Caki2 (cell line): ENCODE measurements around the gene NRCAM. TPM values are rescaled to one million over a fixed set of nuclear protein-coding genes. Genes with fewer than 3 reads are reported as not detected.
A peak's percentile ranks its signal among the peaks of the same experiment; 100 is the strongest.

Experiments used
- DNase-seq: peaks from one replicate; pipeline ENCODE4 v3.0.0-alpha.2; 2015; ENCODE audit warnings: low read depth
- in situ Hi-C: cut with HindIII; loops from 2 replicates; pipeline ENCODE4 v1.10.0; 2016; ENCODE audit warnings: low sequenced_read_pairs, low pct_unique_long_range_greater_than_20kb, mixed read lengths
- total RNA-seq: library from RNA; depleted of rRNA; stranded (reverse); fragments of >200 nt; shearing (Covaris generic); gene quantifications from 2 replicates; pipeline ENCODE4 v1.2.3, GENCODE V29; 2014; ENCODE audit warnings: low replicate concordance

Gene NRCAM
- total RNA-seq, 1 experiment from 2014 or later = 41.9 TPM

DNA sequence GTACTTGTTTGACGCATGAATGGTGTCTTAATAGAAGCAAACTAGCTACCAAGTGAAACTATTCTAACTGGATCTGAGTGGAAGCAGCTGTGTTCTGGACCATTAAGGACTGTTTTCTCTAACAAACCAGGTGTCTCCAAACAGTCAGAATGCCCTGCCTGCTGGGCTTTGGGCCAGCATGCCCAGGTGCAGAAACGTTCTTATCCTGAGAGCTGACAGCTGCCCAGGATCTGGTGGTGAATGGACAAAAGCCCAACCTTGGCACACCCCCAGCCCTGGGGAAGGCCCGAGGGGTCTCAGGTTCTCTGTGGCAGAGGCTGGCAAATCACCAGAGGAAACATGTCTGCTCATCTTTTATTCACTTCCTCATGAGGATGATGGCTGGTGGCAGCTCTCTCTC, 277.8 kb downstream of the NRCAM start:
- DNase-seq = no peak
- in situ Hi-C loops = no loop called here

DNA sequence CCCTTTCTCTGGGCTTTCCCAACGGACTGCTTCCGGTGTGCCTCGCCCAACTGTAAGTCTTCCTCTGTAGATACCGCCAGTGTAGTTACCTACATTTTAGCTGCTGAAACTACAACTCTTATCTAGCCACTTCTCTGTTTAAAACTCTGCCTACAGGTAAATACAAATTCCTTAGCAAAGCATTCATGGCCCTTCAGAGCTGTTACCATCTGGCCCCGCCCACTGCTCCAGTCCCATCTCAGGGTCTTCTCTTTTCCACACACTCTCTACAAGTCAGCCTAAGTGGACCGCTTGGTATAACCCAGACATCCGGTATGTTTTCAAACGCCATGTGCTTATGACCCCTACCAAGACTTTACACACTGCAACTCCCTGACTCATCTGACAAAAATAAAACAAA, 285.1 kb downstream of the NRCAM start:
- DNase-seq = no peak
- in situ Hi-C loops = no loop called here

DNA sequence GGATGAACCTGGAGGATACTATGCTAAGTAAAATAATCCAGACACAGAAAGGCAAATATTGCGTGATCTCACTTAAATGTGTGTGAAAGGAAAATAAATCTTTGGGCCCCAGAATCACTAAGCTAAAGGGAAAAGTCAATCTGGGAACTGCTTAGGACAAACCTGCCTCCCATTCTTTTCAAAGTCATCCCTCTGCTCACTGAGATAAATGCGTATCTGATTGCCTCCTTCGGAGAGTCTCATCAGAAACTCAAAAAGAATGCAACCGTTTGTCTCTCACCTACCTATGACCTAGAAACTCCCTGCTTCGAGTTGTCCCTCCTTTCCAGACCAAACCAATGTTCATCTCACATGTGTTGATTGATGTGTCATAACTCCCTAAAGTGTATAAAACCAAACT, 286.0 kb downstream of the NRCAM start:
- in situ Hi-C loops = no loop called here
- DNase-seq = no peak

DNA sequence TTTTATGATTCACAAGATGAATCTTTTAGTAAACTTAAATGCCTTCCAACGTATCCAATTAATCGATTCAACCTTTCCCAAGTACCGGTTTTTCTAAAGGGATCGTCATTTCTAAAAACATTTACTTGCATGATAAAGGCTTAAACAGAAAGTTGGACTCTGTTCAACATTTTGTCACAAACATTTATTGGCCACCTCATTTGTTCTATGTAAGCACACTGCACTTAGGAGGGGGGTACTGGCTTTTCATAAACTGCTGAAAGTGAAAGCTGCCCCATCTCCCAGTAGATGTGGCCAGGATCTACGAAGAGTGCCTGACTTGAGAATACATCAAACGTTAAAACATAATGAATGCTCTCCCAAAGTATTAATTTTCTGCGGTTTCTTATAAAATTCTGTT, 288.8 kb downstream of the NRCAM start:
- in situ Hi-C loops = no loop called here
- no peak for DNase-seq

DNA sequence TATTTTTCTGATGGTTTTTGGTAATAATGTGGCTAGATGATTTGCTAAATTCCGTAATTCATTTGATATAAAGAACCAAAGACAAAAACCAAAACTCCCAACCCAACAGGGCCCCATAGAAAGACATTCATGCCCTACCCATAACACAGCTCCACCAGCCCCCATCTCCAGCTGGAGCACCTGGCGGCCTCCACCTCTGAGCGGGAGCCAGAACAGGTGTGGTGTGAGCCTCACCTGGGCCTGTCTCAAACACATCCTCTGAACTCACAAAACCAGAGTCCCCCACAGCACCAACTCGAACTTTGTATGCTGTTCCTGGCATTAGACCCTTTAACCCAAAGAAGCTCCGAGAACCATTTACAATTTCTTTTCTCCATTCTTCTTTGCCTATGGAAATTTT, 289.5 kb downstream of the NRCAM start:
- no peak for DNase-seq
- in situ Hi-C loops = no loop called here

DNA sequence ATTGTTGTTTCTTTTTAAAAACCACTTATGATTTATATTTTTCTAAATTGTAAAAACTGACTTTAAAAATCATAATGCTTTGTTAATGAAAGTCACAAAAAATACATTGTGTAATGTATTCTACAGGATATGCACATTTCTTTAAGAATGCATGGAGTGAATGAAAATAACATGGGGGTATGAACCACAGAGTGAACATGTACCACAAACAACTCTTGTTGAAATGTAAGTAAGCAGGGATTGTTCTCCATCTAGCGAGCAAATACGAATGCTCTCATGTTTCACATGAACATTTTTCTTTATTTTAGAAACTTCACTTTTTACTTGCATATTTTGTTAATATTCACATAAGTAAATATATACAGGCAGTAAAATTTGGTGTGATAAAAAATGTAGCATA, 290.5 kb downstream of the NRCAM start:
- DNase-seq = no peak
- in situ Hi-C loops = no loop called here

DNA sequence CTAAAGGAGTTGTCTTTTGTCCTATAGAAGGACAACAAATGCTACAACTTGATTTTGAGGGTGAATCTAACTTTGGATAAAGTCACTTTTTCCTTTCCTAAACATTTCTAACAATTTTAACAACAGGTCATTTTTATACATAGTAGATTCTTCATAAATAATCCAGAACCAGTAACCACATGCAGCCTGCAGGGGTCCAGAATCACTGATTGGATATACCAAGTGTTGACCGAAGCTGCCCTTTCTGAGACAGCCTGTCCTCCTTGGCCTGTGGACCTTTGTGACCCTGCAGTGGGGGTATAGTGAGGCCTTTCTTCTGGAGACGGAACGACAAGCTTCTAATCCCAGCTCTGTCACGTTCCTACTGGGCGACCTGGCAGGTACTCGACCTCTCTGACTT, 291.3 kb downstream of the NRCAM start:
- in situ Hi-C loops = no loop called here
- DNase-seq = no peak

DNA sequence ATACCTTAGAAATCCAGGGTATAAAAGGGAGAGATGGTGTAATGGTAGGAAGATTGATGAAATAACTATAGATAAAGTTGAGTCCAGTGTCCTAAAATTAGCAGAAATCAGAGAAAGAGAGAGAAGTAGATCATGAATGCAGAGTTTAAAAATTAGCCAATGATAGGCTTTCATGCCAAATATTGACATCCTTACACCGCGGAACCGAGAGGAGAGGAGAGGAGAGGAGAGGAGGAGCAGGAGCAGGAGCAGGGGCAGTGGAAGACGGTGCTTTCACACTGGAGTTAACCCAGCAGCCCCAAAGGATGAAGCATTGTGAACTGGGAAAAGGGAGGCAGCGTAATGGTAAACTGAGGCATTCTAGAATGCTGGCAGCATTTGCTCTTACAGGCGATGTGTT, 291.9 kb downstream of the NRCAM start:
- in situ Hi-C loops = no loop called here
- no peak for DNase-seq

DNA sequence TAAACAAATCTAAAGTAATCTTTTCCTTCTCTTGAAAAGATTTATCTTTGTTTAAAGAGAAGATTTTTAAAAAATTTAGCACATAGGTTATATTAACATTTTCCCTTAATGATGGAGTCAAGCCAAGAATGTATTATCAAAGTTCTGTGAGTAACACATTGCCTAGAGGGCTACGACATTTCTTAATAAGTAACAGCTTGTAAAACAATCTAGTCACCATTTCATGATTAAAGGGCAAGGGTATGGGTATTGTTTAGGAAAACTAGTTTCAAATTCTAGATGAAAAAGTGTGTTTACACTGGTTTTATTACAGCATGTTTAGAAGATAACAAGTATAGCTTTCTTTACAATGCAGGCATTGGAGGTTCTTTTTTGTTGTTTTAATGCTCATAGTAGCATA, 297.5 kb downstream of the NRCAM start:
- DNase-seq = no peak

DNA sequence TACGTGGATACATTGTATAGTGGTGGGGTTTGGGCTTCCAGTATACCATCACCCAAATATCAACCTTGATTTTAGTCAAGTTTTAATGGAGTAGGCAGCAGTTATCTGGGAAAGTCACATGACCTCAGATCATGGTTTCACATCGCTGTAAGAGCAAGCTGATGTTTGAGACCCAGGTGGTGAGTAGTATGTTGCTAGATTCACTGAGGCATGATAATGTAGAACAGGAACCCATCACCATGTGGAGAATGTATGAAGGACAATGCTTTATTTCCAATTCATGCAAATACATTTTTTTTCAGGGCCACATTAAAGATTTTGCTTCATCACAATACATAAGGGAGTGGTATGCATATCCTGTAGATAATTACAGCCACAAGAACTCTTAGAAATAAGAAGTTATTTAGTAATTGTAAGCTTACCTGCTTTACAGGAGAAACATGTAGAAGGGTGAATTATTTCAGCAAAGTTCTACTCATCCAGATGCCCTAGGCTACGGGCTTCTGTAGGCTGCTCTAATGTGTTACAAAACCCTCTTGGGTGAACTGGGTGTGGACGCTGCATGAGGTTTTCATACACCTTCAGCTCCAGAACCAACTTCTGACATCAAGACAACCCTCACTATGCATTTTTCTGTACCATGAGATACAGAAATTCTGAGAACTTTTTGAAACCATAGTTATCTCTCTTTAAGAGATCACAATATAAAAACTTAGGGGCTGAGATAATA, 298.5 kb downstream of the NRCAM start:
- DNase-seq = no peak
- in situ Hi-C loops = no loop called here

More for the DNA sequence above, 297.5 kb downstream of the NRCAM start:
- in situ Hi-C loops = no loop called here

DNA sequence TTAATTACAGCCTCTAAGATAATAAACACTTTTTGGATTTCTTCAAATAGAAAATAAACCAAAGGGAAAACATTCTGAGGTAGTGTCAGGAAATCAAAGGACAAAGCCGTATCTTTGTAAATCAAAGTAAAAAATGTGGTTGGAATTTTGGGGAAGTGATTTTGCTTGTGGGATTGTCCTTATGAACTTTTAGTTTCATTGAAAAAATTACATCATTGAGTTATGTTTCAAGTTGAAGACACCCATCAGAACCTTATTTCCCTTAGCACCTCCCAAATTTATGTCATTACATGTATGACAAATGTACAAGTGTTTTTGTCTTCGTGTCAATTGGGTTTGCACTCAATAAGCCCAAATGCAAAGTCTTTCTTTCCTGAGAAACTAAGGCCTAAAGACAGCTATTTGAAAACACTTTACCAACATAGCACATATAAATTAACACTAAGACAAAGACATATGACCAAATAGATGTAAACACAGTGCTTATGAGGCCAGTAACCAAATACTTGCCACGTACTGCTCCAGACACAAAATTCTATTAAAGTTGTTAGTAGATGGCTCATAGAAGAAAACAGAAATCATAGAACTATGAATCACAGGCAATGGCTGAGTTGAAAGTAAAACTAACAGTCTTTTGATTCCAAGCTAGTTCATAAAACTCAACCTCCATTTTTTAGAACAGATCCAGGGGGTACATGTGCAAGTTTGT, 299.2 kb downstream of the NRCAM start:
- DNase-seq = no peak
- in situ Hi-C loops = no loop called here

DNA sequence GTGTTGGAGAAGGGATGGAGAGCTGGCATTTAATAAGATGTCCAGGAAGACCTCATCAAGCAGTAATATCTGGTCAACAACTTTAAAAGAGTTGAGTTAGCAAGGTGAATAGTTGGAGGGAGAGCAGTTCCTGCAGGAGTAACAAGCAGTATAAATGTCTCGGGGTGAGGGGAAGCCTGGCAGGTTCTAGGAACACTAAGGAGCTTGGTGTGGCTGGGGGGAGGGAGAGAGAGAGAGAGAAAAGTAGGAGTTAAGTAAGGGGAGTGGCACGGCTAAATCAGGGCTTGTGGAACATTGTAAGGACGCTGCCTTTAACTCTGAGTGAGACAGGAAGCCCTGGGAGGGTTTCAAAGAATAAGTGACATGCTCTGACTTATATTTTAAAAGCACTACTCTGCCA, 304.0 kb downstream of the NRCAM start:
- in situ Hi-C loops = no loop called here
- no peak for DNase-seq

DNA sequence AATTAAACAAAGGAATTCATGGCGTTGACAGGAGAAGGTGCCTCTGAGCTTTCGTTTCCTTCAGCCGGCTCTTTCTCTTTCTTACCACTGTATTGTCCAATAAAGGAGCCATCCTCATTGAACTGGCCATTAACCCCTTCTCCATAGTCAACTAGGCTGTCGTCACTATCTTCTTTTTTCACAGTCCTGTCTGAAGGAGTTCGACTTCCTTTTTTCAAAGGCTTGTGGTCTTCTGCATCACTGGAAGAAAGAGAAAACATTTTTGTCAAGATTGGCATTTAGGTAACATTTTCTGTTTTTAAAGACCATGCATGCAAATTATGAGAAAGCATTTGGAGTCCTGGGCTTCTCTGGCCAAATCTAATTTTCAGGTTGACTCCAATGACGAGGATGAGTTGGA, 306.3 kb downstream of the NRCAM start:
- no peak for DNase-seq
- in situ Hi-C loops = no loop called here

DNA sequence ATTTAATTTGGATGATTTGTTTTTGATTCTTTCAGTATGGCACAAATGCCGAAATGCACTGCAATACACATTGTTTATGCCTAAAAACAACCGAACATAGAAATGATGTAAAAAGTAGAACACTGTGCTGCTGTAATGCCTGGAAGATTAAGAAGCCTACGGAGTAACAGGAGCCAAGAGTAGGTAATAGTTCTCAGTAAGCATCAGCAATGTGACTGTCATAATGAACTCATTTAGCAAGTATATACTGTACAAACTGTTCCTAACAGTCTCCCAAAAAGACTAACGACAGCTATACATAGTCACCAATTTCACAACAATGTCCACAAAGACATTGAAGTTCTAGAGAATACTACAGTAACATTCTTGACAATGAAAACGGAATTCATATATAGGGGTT, 307.1 kb downstream of the NRCAM start:
- in situ Hi-C loops = no loop called here
- no peak for DNase-seq

DNA sequence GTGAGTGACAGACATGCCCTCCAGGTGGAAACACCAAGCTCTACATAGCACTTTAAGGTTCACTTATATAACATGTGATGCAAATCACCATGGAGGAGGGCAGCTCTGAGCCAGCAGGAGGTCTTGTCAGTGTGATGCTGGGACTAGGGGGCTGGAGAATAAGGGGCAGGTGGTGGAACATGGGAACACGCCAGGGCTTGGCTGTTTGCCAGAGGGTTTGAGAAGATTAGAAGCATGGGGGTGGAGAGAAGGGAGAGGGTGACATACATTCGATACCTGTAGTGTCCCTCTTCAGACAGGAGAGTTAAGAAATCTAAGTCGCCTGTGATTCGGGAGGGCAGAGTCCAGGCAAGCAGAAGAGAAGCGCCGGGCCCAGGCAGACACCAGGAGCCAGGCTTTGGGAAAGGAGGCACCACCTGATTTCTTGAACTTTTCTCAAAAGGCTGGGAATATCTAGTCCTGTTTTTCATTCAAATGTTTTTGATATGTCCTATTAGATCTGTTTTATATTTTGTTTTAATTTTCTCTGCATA, 309.1 kb downstream of the NRCAM start:
- DNase-seq = no peak
- in situ Hi-C loops = no loop called here

DNA sequence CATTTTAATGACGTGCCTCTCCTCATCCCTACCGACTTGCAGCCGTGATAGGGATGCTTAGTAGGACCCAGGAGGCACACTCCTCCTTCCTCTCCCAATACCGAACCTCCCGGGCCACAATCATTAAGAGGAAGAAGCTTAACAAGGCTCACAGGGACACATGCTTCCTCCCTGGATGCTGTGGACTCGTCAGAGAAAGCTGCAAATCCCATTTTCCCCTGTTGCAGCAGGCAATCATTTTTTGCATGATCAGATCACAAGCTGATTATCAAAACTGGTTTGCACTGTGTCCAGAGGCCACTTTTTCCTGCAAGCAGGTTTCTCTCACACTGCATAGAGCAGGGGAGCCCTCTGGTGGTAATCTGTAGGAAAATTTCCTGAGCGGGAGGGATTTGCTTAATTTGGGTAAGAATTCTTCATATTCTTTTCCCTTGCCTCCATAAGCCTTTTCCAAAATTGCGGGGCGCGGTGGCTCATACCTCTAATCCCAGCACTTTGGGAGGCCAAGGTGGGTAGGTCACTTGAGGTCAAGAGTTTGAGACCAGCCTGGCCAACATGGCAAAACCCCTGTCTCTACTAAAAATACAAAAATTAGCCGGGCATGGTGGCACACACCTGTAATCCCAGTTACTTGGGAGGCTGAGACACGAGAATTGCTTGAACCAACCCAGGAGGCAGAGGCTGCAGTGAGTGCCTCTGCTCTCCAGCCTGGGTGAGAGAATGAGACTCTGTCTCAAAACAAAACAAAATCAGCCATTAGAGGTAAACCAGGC, 310.0 kb downstream of the NRCAM start:
- in situ Hi-C loops = no loop called here
- peak; percentile 66 for DNase-seq

DNA sequence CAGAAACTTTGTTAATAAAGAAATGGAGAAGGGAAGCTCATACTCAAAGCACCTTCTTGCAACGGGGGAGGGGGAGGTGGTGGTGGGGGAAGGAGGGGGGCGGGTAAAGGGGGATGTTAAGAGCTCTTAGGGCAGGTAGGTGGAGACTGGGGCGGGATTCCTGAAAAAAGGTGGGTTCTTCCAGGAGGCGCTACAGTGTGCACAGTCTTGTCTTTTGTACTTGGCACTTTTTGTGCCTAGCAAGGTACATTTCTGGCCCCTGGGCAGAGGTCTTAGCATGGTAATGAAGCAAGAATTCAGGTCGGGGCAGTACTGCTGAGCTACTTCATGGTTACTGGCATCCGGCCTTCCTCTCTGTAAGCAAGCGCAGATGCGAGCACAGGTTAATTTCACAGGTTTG, 310.8 kb downstream of the NRCAM start:
- in situ Hi-C loops = no loop called here
- DNase-seq = no peak

DNA sequence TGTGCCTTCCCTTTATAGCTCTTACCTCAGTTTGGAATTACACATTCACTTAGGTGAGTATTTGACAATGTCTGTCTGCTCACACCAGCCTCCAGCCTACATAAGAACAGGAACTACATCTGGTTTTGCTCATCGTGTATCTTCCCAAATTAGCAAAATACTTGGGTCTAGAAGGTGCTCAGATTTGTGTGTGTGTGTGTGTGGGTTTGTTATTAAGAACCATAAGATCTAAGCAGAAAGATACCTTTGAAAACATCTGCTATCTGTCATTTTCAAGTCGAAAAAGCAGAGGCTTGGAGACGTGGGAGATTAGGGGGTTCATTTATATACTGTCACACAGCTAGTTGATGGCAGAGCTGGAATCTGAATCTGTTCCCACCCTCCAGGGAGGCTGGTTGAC, 311.3 kb downstream of the NRCAM start:
- in situ Hi-C loops = no loop called here
- DNase-seq = no peak
